Duodenal mucosa (tissue), 2 donors: Measurements from ENCODE around the gene RNF130.
"Not testable (repeated sequence)": the region's sequence is repeated elsewhere in the genome, so short reads cannot be mapped to it uniquely, and the experiment has no call there.

ENCODE experiments used
- H3K27ac ChIP-seq: one replicate; pipeline ENCODE4 v1.7.0; 2013; ENCODE audit warnings: low read depth, low read length
- H3K27me3 ChIP-seq, 2 donors: one replicate each; pipeline ENCODE4 v1.7.0; 2013; ENCODE audit warnings: low read length in 2 of 2, control low read depth in 1 of 2; ENCODE audit not compliant: insufficient read depth in 2 of 2, control insufficient read depth in 1 of 2
- H3K36me3 ChIP-seq, 2 donors: one replicate each; pipeline ENCODE4 v1.7.0; 2013; ENCODE audit warnings: low read length in 2 of 2, control low read depth in 1 of 2; ENCODE audit not compliant: insufficient read depth in 2 of 2, control insufficient read depth in 1 of 2
- H3K4me1 ChIP-seq, 2 donors: one replicate each; pipeline ENCODE4 v1.7.0; 2013; ENCODE audit warnings: low read length in 2 of 2, control low read depth in 1 of 2; ENCODE audit not compliant: insufficient read depth in 2 of 2, control insufficient read depth in 1 of 2
- H3K4me3 ChIP-seq, 2 donors: one replicate each; pipeline ENCODE4 v1.7.0; 2013; ENCODE audit warnings: low read length in 2 of 2, low read depth in 1 of 2
- H3K9ac ChIP-seq, 2 donors: one replicate each; pipeline ENCODE4 v1.7.0; 2013; ENCODE audit warnings: low read length in 2 of 2, low read depth in 1 of 2
- H3K9me3 ChIP-seq, 2 donors: one replicate each; pipeline ENCODE4 v1.7.0; 2013; ENCODE audit warnings: low read length in 2 of 2, control low read depth in 1 of 2; ENCODE audit not compliant: control insufficient read depth in 1 of 2

Gene RNF130

GRCh38 chr5:180018347-180019060 lies 53.1 kb downstream of the RNF130 start:
- Histone ChIP-seq H3K4me3 (no peak overlapping the region), H3K27ac (no peak overlapping the region), H3K4me1 (no peaks in the 10 kb centered on the region), H3K36me3 (peaks cover 0 to 5% of the 10 kb centered on the region in 2 donors), H3K9me3 (no peaks in the 10 kb centered on the region), H3K27me3 (no peaks in the 10 kb centered on the region), H3K9ac (no peak overlapping the region)

GRCh38 chr5:180015523-180015922 lies 56.0 kb downstream of the RNF130 start:
- H3K9ac ChIP-seq, H3K4me3 ChIP-seq, H3K9me3 ChIP-seq, H3K4me1 ChIP-seq, H3K36me3 ChIP-seq, H3K27me3 ChIP-seq, H3K27ac ChIP-seq: not testable (repeated sequence)

DNA sequence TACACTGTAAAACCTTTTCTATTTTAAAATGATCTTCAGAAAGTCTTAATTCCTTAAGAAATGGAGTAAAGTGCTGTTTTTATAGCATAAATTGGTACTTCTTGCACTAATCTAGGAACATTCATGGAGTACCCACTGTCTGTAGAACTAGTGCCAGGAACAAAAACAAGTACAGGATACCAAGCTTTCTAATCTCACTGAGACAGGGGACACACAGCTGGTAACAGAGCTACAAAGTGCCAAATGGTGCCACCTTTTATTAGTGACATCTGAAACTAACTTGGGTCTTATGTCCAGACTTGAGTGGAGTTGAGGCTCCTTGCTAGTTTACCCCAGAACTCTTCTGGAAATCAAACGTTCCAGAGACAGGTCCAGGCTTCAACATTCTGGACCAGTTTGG lies 57.9 kb downstream of the RNF130 start:
- no peak overlapping the region for H3K4me3 ChIP-seq
- no peaks in the 10 kb centered on the region for H3K27me3 ChIP-seq
- no peak overlapping the region for H3K27ac ChIP-seq
- H3K9ac ChIP-seq = no peak overlapping the region
- H3K9me3 ChIP-seq = no peaks in the 10 kb centered on the region
- H3K36me3 ChIP-seq = peaks cover 0 to 3% of the 10 kb centered on the region in 2 donors
- H3K4me1 ChIP-seq = no peaks in the 10 kb centered on the region

- no peak overlapping the region for H3K27ac ChIP-seq
- peaks cover 0 to 3% of the 10 kb centered on the region in 2 donors for H3K36me3 ChIP-seq
- no peak overlapping the region for H3K9ac ChIP-seq
- H3K4me3 ChIP-seq = no peak overlapping the region
- H3K9me3 ChIP-seq = no peaks in the 10 kb centered on the region
- H3K4me1 ChIP-seq = no peaks in the 10 kb centered on the region
- H3K27me3 ChIP-seq = no peaks in the 10 kb centered on the region
Measured at GRCh38 chr5:180012316-180012715, 59.2 kb downstream of the RNF130 start.

GRCh38 chr5:180010636-180011035 lies 60.9 kb downstream of the RNF130 start:
- H3K4me3 ChIP-seq = no peak overlapping the region
- H3K27me3 ChIP-seq = no peaks in the 10 kb centered on the region
- no peak overlapping the region for H3K27ac ChIP-seq
- peaks cover 0 to 3% of the 10 kb centered on the region in 2 donors for H3K36me3 ChIP-seq
- H3K9ac ChIP-seq = no peak overlapping the region
- H3K9me3 ChIP-seq = no peaks in the 10 kb centered on the region
- no peaks in the 10 kb centered on the region for H3K4me1 ChIP-seq

DNA sequence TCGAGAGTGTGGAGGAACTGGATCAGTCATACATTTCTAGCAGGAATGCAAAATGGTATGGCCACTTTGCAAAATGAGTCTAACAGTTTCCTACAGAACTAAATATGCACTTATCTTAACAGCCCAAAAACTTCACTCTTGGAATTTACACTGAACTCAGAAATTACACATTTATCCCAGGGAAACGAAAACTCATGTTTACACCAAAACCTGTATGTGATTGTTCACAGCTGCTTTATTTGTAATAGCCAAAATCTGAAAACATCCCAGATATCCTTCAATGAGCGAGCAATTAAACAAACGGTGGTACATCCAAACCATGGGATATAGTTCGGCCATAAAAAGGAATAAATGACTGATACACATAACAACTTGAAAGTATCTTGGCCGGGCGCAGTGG lies 62.0 kb downstream of the RNF130 start:
- no peaks in the 10 kb centered on the region for H3K9me3 ChIP-seq
- H3K27me3 ChIP-seq = no peaks in the 10 kb centered on the region

DNA sequence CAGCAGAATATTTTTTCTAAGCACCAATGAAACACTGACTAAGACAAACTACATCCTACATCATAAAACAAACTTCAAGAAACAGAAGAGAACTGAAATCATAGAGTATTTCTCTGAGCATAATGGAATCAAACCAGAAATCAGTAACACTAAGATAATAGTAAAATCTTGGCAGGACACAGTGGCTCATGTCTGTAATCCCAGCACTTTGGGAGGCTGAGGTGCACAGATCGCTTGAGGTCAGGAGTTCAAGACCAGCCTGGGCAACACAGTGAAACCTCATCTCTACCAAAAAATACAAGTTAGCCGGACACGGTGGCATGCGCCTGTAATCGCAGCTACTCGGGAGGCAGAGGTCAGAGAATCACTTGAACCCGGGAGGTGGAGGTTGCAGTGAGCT lies 63.1 kb downstream of the RNF130 start:
- H3K27ac ChIP-seq = no peak overlapping the region
- H3K9me3 ChIP-seq = no peaks in the 10 kb centered on the region
- H3K36me3 ChIP-seq = peaks cover 0 to 3% of the 10 kb centered on the region in 2 donors
- H3K9ac ChIP-seq = no peak overlapping the region
- H3K4me3 ChIP-seq = no peak overlapping the region
- no peaks in the 10 kb centered on the region for H3K27me3 ChIP-seq
- peaks cover 0 to under 1% of the 10 kb centered on the region in 2 donors for H3K4me1 ChIP-seq

More for the DNA sequence above, 62.0 kb downstream of the RNF130 start:
- Histone ChIP-seq H3K27ac (no peak overlapping the region), H3K36me3 (peaks cover 0 to 3% of the 10 kb centered on the region in 2 donors), H3K4me3 (no peak overlapping the region), H3K4me1 (no peaks in the 10 kb centered on the region), H3K9ac (no peak overlapping the region)

- Histone ChIP-seq H3K27ac (no peak overlapping the region), H3K9me3 (no peaks in the 10 kb centered on the region), H3K4me1 (peaks cover 3 to 6% of the 10 kb centered on the region in 2 donors), H3K9ac (no peak overlapping the region), H3K27me3 (no peaks in the 10 kb centered on the region), H3K4me3 (no peak overlapping the region), H3K36me3 (peaks cover 0 to 3% of the 10 kb centered on the region in 2 donors)
Measured at GRCh38 chr5:180007582-180007981, 64.0 kb downstream of the RNF130 start.

DNA sequence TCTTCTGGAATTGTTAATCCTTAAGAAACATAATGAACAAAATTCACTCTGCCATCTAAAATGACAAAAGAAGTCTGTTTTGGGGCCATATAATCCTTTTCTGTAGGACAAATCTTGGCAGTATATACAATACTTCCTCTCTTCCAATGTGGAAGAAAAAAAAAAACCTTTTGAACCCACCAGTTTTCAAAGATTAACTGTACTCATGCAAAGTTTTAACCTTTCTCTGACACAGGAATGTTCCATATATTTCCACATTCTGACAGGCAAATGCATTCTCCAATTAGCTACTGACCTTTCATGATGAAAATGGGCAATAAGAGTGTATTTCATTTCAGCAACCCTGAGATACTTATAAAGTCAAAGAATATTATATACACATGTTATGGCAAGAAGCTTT lies 65.4 kb downstream of the RNF130 start:
- H3K9me3 ChIP-seq = no peaks in the 10 kb centered on the region
- H3K4me3 ChIP-seq = no peak overlapping the region
- H3K27me3 ChIP-seq = no peaks in the 10 kb centered on the region
- no peak overlapping the region for H3K27ac ChIP-seq
- no peak overlapping the region for H3K9ac ChIP-seq
- peaks cover 3 to 6% of the 10 kb centered on the region in 2 donors for H3K4me1 ChIP-seq
- peaks cover 0 to 8% of the 10 kb centered on the region in 2 donors for H3K36me3 ChIP-seq

DNA sequence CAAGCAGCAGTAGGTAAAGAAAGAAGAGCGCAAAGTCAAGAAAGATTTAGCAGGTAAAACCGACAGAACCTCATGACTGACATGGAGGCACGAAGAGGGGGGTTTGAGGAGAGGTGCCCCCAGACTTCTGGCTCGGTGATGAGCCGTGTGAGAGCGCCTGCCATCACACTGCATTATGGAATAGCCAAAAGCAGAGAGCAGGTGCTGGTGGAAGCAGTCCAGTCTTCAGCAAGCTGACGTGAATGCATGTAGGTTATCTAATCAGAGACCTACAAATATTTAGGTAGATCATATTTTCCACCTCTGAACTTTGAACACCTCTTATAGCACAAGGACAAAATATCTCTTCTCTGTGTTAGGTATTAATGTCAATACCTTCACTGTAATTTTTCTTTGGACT lies 68.4 kb downstream of the RNF130 start:
- Histone ChIP-seq H3K27me3 (no peaks in the 10 kb centered on the region), H3K9ac (no peak overlapping the region)

More for the DNA sequence above, 68.4 kb downstream of the RNF130 start:
- Histone ChIP-seq H3K36me3 (peaks cover 0 to 8% of the 10 kb centered on the region in 2 donors), H3K27ac (no peak overlapping the region), H3K9me3 (no peaks in the 10 kb centered on the region), H3K4me3 (no peak overlapping the region), H3K4me1 (peaks cover 3 to 6% of the 10 kb centered on the region in 2 donors)
